Measurements from ENCODE around the gene NRCAM.

NRCAM gene

DNA sequence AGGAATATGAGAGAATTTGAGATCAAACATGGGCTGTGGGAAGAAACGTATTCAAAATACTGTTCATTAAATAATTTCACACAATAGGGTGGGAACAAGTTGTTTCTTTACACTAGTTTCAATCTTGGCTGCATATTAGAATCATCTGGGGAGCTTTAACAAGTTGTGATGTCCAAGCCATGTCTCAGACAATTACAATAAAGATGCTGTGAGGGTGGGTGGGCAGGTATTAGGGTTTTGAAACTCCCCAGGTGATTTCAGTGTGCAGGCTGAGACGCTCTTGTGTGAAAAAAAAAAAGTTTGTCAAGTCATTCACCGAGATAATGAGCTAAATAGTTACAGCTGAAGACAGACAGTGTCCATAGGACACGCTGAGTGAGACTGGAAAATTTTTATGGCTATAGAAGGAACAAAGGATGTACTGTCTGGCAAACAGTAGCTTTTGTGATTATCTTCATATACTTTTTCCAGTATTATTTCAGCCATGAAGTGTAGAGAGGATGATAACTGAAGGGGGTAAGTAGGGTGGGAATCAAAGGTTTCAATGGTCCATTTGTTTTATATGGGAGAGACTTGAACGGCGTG lies 313.5 kb downstream of the NRCAM start:
- DNase-seq (ENCODE audit: insufficient read length, low spot score) (no peak), FAIRE-seq (no peak)

GRCh38 chr7:108142180-108142579 lies 314.1 kb downstream of the NRCAM start:
- FAIRE-seq (no peak), DNase-seq (ENCODE audit: insufficient read length, low spot score) (no peak)

DNA sequence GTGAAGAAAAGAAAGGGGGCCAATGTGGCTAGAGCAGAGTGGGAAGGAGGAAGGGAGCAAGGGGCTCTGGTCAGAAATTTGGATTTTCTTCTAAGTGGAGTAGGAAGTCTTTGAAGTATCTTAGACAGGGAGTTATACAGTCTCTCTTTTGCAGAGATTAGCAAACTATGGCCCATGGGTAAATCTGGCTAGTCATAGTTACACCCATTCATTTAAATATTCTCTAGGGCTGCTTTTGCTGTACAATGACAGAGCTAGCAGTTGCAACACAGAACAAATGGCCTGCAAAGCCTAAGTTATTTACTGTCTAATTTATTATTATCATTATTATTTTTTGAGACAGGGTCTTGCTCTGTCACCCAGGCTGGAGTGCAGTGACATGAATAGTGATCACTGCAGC lies 315.6 kb downstream of the NRCAM start:
- DNase-seq (ENCODE audit: insufficient read length, low spot score) (no peak), FAIRE-seq (no peak)

GRCh38 chr7:108138911-108139310 lies 317.3 kb downstream of the NRCAM start:
- DNase-seq (ENCODE audit: insufficient read length, low spot score) = no peak
- no peak for FAIRE-seq

DNA sequence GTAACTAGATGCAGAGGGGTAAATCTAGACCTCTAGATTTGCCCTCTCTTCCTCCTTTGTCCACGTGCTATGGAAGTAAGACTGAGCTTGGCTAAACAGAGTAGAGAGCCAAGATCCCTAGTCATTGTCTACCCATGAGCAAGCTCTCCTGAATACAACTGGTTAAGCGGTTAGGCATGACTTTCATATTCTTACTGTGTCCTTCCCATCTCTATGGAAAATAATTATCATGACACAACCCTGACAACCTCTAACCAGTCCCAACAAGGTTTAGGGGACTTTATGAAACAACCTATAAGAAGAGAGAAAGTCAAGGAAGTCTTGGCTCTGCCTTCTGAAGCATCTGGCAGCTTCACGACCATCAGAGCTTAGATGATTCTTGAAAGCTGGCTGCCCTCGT lies 318.2 kb downstream of the NRCAM start:
- DNase-seq (ENCODE audit: insufficient read length, low spot score) (no peak), FAIRE-seq (no peak)

- no peak for DNase-seq (ENCODE audit: insufficient read length, low spot score)
- no peak for FAIRE-seq
These were observed 319.2 kb downstream of the NRCAM start for GRCh38 chr7:108137040-108137439.

- DNase-seq (ENCODE audit: insufficient read length, low spot score) (no peak), FAIRE-seq (no peak)
These were observed 320.0 kb downstream of the NRCAM start for GRCh38 chr7:108136191-108136688.

DNA sequence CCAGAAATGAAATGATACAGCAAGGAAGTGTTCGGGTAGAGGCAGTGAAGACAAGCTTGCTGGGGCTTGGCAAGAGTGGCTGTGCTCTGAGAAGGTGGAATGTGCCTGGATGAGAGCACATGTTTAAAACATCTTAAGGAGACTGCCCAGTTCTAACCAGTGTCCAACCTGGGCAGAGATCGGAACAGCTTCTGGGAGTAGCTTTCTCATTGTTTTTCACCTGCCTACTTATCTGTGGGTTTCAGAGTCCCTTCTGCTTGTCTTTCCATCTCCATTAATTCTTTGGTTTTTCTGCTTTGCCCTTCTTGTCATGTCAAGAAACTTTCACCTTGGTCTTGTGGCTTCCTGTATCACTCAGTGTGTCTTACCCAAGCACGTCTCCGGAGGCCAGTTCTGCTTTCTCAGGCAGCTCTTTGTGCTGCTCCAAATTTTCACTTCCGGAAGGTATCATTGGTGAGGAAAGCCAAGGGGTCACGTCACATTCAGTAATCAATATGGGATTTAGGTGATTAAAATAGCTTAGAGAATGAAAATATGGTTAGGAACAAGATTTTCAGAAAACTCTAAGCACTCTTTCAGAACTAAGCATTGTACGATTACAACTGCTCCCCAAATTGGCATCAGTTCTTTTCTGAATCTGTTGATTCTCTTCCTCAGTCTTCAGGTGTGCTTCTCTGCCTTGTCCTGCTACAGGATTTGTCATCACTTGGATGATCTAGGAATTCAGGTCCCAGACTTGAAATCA lies 320.6 kb downstream of the NRCAM start:
- FAIRE-seq = no peak
- DNase-seq (ENCODE audit: insufficient read length, low spot score) = no peak

- no peak for FAIRE-seq
- DNase-seq (ENCODE audit: insufficient read length, low spot score) = no peak
These were observed 321.8 kb downstream of the NRCAM start for GRCh38 chr7:108134486-108134885.

GRCh38 chr7:108132551-108133265 lies 323.5 kb downstream of the NRCAM start:
- FAIRE-seq (no peak), DNase-seq (ENCODE audit: insufficient read length, low spot score) (no peak)

GRCh38 chr7:108130261-108130660 lies 326.0 kb downstream of the NRCAM start, which contains the start of gene LAMB4:
LAMB4 (minus strand) TSS chr7:108130361; CDS start chr7:108123164, 7,197 bp downstream.
- FAIRE-seq = no peak
- DNase-seq (ENCODE audit: insufficient read length, low spot score) = no peak

GRCh38 chr7:108129018-108129965 lies 326.9 kb downstream of the NRCAM start:
- FAIRE-seq (no peak), DNase-seq (ENCODE audit: insufficient read length, low spot score) (no peak)

- FAIRE-seq = no peak
- no peak for DNase-seq (ENCODE audit: insufficient read length, low spot score)
These were observed 327.7 kb downstream of the NRCAM start for GRCh38 chr7:108128514-108128913.

- FAIRE-seq (no peak), DNase-seq (ENCODE audit: insufficient read length, low spot score) (no peak)
These were observed 328.8 kb downstream of the NRCAM start for GRCh38 chr7:108127461-108127860.

DNA sequence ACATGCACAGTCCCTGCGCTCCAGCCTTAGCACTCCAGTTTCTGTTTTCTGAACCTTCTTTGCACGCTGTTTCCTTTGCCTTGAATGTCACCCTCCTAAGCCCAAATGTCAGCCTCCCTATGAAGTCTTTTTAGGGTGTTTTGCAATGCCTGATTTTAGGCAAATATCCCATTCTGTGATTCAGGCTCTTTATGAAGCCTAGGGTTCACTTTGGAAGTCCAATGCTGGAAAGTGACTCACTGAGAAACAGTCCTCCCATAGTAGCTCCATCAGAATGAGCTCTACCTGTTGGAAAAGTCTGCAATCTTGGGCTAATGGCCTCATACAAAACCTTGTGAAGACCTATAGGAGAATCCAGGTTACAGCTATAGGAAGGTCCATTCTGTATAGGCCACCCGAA lies 331.4 kb downstream of the NRCAM start:
- DNase-seq (ENCODE audit: insufficient read length, low spot score) (no peak), FAIRE-seq (no peak)

- no peak for FAIRE-seq
- no peak for DNase-seq (ENCODE audit: insufficient read length, low spot score)
These were observed 334.1 kb downstream of the NRCAM start for GRCh38 chr7:108122181-108122580.

- FAIRE-seq = no peak
- DNase-seq (ENCODE audit: insufficient read length, low spot score) = no peak
These were observed 335.3 kb downstream of the NRCAM start for GRCh38 chr7:108120933-108121332.

GRCh38 chr7:108120196-108120595 lies 336.0 kb downstream of the NRCAM start:
- FAIRE-seq (no peak), DNase-seq (ENCODE audit: insufficient read length, low spot score) (no peak)

DNA sequence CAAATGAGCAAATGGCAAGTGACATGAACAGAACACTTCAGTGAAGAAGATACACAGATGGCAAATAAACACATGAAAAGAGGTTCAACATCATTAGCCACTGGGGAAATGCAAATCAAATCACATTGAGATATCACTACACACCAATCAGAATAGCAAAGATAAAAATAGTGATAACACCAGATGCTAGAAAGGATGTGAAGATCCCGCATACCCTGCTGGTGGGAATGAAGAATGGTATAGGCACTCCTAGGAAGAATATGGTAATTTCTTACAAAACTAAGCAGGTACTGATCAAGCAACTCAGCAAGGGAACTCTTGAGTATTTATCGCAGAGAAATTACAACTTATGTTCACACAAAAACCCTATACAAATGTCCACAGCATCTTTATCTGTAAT lies 337.3 kb downstream of the NRCAM start:
- no peak for FAIRE-seq
- DNase-seq (ENCODE audit: insufficient read length, low spot score) = no peak

GRCh38 chr7:108114117-108114841 lies 342.0 kb downstream of the NRCAM start:
- FAIRE-seq (no peak), DNase-seq (ENCODE audit: insufficient read length, low spot score) (no peak)

All from HTR-8/SVneo (cell line).